HEK293 (cell line): ENCODE data around the gene ARHGAP24.

Experiments
- CTCF ChIA-PET: fragments of 350-600 bp; formaldehyde crosslinking; extraction: SDS; loops from one replicate; lab custom pipeline; 2021; ENCODE audit warnings: antibody characterized with exemption; lab: Yijun Ruan, JAX
- POLR2A ChIA-PET: fragments of 300-600 bp; formaldehyde crosslinking; extraction: SDS; loops from one replicate; lab custom pipeline; 2020; ENCODE audit warnings: antibody characterized with exemption, inconsistent platforms; lab: Yijun Ruan, JAX
- H3K27ac ChIP-seq: fragments of 200-500 bp; sonication (Bioruptor generic); 2 replicates; pipeline ENCODE4 v1.5.1; 2014; ENCODE audit warnings: low read depth, low read length, control low read depth, inconsistent platforms; ENCODE audit errors: extremely low read depth
- H3K36me3 ChIP-seq, 2 experiments: fragments of 200-500 bp in 1 of 2; sonication (Bioruptor generic) in 1 of 2; 1 replicate in 1 of 2; 2 replicates in 1 of 2; pipeline ENCODE4 v1.5.1; 2014 to 2017; ENCODE audit warnings: inconsistent platforms in 2 of 2, low read length in 2 of 2; ENCODE audit not compliant: control insufficient read depth in 2 of 2, insufficient read depth in 1 of 2
- H3K4me1 ChIP-seq: fragments of 200-500 bp; sonication (Bioruptor generic); 2 replicates; pipeline ENCODE4 v1.5.1; 2014; ENCODE audit warnings: mild to moderate bottlenecking, low read length, inconsistent platforms; ENCODE audit not compliant: control insufficient read depth, insufficient read depth
- H3K4me3 ChIP-seq: 2 replicates; pipeline ENCODE4 v1.5.1; 2011; ENCODE audit warnings: low read depth, mild to moderate bottlenecking, control low read depth, low read length, moderate library complexity
- H3K9me3 ChIP-seq: fragments of 200-500 bp; sonication (Bioruptor generic); 2 replicates; pipeline ENCODE4 v1.5.1; 2014; ENCODE audit warnings: low read depth, low read length, inconsistent platforms; ENCODE audit not compliant: control insufficient read depth, insufficient read depth
- BCL11A ChIP-seq: fragments of 450-650 bp; formaldehyde crosslinking; IDR thresholded peaks from 2 replicates; pipeline ENCODE4 v1.5.1; 2016; ENCODE audit warnings: low read depth, missing biosample characterization, missing genetic modification characterization
- GLI2 ChIP-seq: fragments of 450-650 bp; formaldehyde crosslinking; IDR thresholded peaks from 2 replicates; pipeline ENCODE4; 2017; ENCODE audit warnings: missing biosample characterization, missing genetic modification characterization, low read depth, borderline replicate concordance
- HOXA7 ChIP-seq: sonication (generic); formaldehyde crosslinking; IDR thresholded peaks from 2 replicates; pipeline ENCODE4 v1.8.1; 2022; ENCODE audit warnings: missing genetic modification reagents, borderline replicate concordance
- HOXD13 ChIP-seq: sonication (generic); formaldehyde crosslinking; IDR thresholded peaks from 2 replicates; pipeline ENCODE4 v1.8.0; 2022; ENCODE audit warnings: missing genetic modification reagents, borderline replicate concordance
- MEIS1 ChIP-seq: sonication (generic); formaldehyde crosslinking; IDR thresholded peaks from 2 replicates; pipeline ENCODE4 v1.8.1; 2022; ENCODE audit warnings: missing genetic modification reagents, mild to moderate bottlenecking, borderline replicate concordance
- PRDM1 ChIP-seq: fragments of 450-650 bp; formaldehyde crosslinking; IDR thresholded peaks from 2 replicates; pipeline ENCODE4; 2016; ENCODE audit warnings: missing biosample characterization, missing genetic modification characterization
- YY1 ChIP-seq: fragments of 450-650 bp; formaldehyde crosslinking; IDR thresholded peaks from 2 replicates; pipeline ENCODE4 v1.5.1; 2018; ENCODE audit warnings: missing biosample characterization, missing genetic modification characterization
- ZIC2 ChIP-seq: fragments of 450-650 bp; formaldehyde crosslinking; IDR thresholded peaks from 2 replicates; pipeline ENCODE4 v1.5.1; 2016; ENCODE audit warnings: missing biosample characterization, missing genetic modification characterization
- ZNF423 ChIP-seq: fragments of 450-650 bp; formaldehyde crosslinking; IDR thresholded peaks from 2 replicates; pipeline ENCODE4 v1.5.1; 2016; ENCODE audit warnings: missing biosample characterization, missing genetic modification characterization
- ZNF558 ChIP-seq: fragments of 450-650 bp; formaldehyde crosslinking; IDR thresholded peaks from 2 replicates; pipeline ENCODE4 v1.5.1; 2016; ENCODE audit warnings: missing biosample characterization, missing genetic modification characterization
- ZNF571 ChIP-seq: fragments of 450-650 bp; formaldehyde crosslinking; IDR thresholded peaks from 2 replicates; pipeline ENCODE4 v1.5.0; 2017; ENCODE audit warnings: missing biosample characterization, missing genetic modification characterization
- ZNF596 ChIP-seq: fragments of 450-650 bp; IDR thresholded peaks from 2 replicates; pipeline ENCODE4 v1.5.0; 2018; ENCODE audit warnings: missing biosample characterization, mild to moderate bottlenecking, missing genetic modification characterization, moderate library complexity
- ZNF664 ChIP-seq: fragments of 450-650 bp; formaldehyde crosslinking; IDR thresholded peaks from 2 replicates; pipeline ENCODE4 v1.5.1; 2016; ENCODE audit warnings: missing biosample characterization, missing genetic modification characterization
- TF ChIP-seq, protein P1 (sequence below): IDR thresholded peaks from 2 replicates; pipeline ENCODE4 v1.6.1; 2011; ENCODE audit warnings: mild to moderate bottlenecking, low read depth, low read length, borderline replicate concordance
- TF ChIP-seq, protein P2 (sequence below): fragments of 450-650 bp; formaldehyde crosslinking; IDR thresholded peaks from 2 replicates; pipeline ENCODE4 v1.5.1; 2016; ENCODE audit warnings: missing biosample characterization, missing genetic modification characterization, low read depth
- TF ChIP-seq, protein P3 (sequence below): fragments of 450-650 bp; formaldehyde crosslinking; IDR thresholded peaks from 2 replicates; pipeline ENCODE4 v1.5.1; 2016; ENCODE audit warnings: missing biosample characterization, missing genetic modification characterization
- TF ChIP-seq, protein P4 (sequence below): fragments of 450-650 bp; formaldehyde crosslinking; IDR thresholded peaks from 2 replicates; pipeline ENCODE4 v1.5.1; 2016; ENCODE audit warnings: missing biosample characterization, missing genetic modification characterization

Gene ARHGAP24

DNA sequence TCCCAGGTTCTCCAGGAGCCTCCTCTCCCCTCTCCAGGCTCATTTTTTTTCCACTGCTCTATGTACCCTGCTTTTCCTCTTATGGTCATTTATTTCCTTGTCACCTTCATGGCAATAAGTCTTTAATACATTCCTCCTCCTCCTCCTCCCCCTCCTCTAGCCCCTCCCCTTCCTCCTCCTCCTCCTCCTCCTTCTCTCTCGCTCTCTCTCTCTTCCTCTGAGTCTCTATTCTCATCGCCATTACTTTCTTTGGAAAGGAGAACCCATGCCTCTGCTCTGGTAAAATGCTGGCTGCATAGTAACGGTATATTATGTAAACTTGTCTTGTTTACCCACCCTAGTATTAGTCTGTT, 35.7 kb downstream of the ARHGAP24 start:
- no peaks in the 10 kb centered on the region for H3K9me3 ChIP-seq
- POLR2A ChIA-PET: no interaction called here

DNA sequence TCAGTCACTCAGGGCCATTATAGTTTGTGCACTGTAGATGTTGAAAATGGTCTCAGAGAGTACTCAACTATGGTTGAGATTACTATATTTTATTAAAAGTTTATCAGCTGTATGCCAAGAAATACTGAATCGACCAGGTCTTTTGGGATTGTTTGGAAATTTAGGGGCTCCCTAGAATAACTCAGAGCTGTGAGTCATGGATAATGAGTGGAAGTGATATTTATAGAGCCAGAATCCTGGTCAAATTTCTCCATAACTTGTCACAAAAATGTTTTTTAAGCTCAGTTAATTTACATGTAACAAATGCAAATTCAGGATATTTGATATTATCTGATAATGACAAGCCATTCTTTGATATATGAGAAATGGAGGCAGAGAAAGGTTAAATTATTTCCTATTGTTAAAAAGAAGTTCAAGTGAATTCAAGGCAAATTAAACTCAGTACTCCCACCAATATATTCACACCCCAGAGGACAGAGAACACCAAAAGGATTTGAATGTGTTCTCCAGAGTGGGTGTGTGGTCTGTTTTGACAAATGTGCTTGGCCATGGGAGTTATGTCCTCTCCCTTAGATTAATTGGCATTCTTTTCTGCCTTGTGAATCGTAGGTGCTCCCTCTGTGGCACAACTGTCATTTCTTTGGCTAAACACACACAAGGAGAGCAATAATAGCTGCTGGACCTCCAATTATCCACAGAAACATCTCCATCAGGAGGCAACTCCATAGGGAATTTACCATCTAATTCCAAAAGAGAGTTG, 37.7 kb downstream of the ARHGAP24 start:
- CTCF ChIA-PET: no interaction called here
- H3K27ac ChIP-seq: no peak overlapping the region
- no peaks in the 10 kb centered on the region for H3K4me1 ChIP-seq
- H3K36me3 ChIP-seq: no peaks in the 10 kb centered on the region
- H3K9me3 ChIP-seq: no peaks in the 10 kb centered on the region
- POLR2A ChIA-PET: no interaction called here
- TF ChIP-seq HOXA7 (CRISPR knock-in tag) (no peak), ZIC2 (tag by site-specific recombination) (peak; percentile 57)
- no peak overlapping the region for H3K4me3 ChIP-seq

More for the DNA sequence above, 35.7 kb downstream of the ARHGAP24 start:
- TF ChIP-seq, protein P1, sequence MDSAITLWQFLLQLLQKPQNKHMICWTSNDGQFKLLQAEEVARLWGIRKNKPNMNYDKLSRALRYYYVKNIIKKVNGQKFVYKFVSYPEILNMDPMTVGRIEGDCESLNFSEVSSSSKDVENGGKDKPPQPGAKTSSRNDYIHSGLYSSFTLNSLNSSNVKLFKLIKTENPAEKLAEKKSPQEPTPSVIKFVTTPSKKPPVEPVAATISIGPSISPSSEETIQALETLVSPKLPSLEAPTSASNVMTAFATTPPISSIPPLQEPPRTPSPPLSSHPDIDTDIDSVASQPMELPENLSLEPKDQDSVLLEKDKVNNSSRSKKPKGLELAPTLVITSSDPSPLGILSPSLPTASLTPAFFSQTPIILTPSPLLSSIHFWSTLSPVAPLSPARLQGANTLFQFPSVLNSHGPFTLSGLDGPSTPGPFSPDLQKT: no peak
- TF ChIP-seq ZNF664 (tag by site-specific recombination) (no peak), BCL11A (tag by site-specific recombination) (no peak), ZNF571 (no peak), ZNF596 (tag by site-specific recombination) (no peak)
- TF ChIP-seq, protein P2, sequence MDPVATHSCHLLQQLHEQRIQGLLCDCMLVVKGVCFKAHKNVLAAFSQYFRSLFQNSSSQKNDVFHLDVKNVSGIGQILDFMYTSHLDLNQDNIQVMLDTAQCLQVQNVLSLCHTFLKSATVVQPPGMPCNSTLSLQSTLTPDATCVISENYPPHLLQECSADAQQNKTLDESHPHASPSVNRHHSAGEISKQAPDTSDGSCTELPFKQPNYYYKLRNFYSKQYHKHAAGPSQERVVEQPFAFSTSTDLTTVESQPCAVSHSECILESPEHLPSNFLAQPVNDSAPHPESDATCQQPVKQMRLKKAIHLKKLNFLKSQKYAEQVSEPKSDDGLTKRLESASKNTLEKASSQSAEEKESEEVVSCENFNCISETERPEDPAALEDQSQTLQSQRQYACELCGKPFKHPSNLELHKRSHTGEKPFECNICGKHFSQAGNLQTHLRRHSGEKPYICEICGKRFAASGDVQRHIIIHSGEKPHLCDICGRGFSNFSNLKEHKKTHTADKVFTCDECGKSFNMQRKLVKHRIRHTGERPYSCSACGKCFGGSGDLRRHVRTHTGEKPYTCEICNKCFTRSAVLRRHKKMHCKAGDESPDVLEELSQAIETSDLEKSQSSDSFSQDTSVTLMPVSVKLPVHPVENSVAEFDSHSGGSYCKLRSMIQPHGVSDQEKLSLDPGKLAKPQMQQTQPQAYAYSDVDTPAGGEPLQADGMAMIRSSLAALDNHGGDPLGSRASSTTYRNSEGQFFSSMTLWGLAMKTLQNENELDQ (tag by site-specific recombination): no peak
- Histone ChIP-seq H3K4me1 (no peaks in the 10 kb centered on the region), H3K27ac (no peak overlapping the region), H3K4me3 (no peak overlapping the region), H3K36me3 (no peaks in the 10 kb centered on the region)
- CTCF ChIA-PET: no interaction called here

DNA sequence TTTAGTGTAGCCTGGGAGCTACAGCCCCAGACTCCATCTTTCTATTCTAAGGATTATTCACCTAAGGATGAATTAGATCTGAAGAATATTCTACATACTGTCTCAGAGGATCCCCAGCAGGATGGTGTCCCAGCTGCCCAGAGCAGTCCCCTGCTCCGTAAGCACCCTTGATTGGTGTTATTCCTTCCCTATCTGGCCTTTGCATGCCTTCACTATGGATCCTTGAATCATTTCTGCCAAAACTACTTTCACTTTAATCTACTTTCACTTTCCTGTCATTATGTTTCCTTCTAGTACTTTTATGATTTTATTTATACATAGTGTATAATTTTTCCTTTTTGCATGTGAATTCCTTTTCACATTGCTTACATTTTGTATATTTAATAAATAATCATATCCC, 39.2 kb downstream of the ARHGAP24 start:
- POLR2A ChIA-PET: no interaction called here

DNA sequence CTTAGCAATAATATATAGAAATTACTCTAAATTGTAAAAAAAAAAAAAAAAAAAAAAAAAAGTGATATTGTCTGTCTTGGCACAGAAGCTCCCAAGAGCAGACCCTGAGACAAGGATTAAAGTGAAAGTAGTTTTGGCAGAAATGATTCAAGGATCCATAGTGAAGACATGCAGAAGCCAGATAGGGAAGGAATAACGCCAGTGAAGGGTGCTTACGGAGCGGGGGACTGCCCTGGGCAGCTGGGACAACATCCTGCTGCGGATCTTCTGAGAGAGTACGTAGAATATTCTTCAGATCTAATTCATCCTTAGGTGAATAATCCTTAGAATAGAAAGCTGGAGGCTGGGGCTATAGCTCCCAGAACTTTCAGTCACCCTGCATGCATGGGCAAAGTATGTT, 39.8 kb downstream of the ARHGAP24 start:
- Histone ChIP-seq H3K36me3 (no peaks in the 10 kb centered on the region), H3K9me3 (no peaks in the 10 kb centered on the region), H3K4me1 (no peaks in the 10 kb centered on the region), H3K27ac (no peak overlapping the region), H3K4me3 (no peak overlapping the region)
- ChIA-PET POLR2A (interaction anchor here (0.6 kb wide), 1 partner anchor 28 kb away, joined by 3 read pairs; no protein-coding TSS in a partner anchor), CTCF (interaction anchor here (1.1 kb wide), 1 partner anchor 37 kb away, joined by 3 read pairs; no protein-coding TSS in a partner anchor)
- TF ChIP-seq MEIS1 (CRISPR knock-in tag): no peak
- TF ChIP-seq, protein P3, sequence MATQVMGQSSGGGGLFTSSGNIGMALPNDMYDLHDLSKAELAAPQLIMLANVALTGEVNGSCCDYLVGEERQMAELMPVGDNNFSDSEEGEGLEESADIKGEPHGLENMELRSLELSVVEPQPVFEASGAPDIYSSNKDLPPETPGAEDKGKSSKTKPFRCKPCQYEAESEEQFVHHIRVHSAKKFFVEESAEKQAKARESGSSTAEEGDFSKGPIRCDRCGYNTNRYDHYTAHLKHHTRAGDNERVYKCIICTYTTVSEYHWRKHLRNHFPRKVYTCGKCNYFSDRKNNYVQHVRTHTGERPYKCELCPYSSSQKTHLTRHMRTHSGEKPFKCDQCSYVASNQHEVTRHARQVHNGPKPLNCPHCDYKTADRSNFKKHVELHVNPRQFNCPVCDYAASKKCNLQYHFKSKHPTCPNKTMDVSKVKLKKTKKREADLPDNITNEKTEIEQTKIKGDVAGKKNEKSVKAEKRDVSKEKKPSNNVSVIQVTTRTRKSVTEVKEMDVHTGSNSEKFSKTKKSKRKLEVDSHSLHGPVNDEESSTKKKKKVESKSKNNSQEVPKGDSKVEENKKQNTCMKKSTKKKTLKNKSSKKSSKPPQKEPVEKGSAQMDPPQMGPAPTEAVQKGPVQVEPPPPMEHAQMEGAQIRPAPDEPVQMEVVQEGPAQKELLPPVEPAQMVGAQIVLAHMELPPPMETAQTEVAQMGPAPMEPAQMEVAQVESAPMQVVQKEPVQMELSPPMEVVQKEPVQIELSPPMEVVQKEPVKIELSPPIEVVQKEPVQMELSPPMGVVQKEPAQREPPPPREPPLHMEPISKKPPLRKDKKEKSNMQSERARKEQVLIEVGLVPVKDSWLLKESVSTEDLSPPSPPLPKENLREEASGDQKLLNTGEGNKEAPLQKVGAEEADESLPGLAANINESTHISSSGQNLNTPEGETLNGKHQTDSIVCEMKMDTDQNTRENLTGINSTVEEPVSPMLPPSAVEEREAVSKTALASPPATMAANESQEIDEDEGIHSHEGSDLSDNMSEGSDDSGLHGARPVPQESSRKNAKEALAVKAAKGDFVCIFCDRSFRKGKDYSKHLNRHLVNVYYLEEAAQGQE (tag by site-specific recombination): no peak
- no peak for TF ChIP-seq GLI2 (tag by site-specific recombination)
- no peak for TF ChIP-seq YY1 (tag by site-specific recombination)

More for the DNA sequence above, 39.2 kb downstream of the ARHGAP24 start:
- H3K4me1 ChIP-seq: no peaks in the 10 kb centered on the region
- CTCF ChIA-PET: no interaction called here
- H3K36me3 ChIP-seq: no peaks in the 10 kb centered on the region
- no peak overlapping the region for H3K27ac ChIP-seq
- H3K9me3 ChIP-seq: no peaks in the 10 kb centered on the region
- H3K4me3 ChIP-seq: no peak overlapping the region
- TF ChIP-seq HOXD13 (CRISPR knock-in tag) (no peak), ZNF558 (tag by site-specific recombination) (no peak), ZNF423 (no peak), PRDM1 (tag by site-specific recombination) (0 out of 2 replicates have a peak, but pooled peaks have one; percentile 24)
- TF ChIP-seq, protein P4, sequence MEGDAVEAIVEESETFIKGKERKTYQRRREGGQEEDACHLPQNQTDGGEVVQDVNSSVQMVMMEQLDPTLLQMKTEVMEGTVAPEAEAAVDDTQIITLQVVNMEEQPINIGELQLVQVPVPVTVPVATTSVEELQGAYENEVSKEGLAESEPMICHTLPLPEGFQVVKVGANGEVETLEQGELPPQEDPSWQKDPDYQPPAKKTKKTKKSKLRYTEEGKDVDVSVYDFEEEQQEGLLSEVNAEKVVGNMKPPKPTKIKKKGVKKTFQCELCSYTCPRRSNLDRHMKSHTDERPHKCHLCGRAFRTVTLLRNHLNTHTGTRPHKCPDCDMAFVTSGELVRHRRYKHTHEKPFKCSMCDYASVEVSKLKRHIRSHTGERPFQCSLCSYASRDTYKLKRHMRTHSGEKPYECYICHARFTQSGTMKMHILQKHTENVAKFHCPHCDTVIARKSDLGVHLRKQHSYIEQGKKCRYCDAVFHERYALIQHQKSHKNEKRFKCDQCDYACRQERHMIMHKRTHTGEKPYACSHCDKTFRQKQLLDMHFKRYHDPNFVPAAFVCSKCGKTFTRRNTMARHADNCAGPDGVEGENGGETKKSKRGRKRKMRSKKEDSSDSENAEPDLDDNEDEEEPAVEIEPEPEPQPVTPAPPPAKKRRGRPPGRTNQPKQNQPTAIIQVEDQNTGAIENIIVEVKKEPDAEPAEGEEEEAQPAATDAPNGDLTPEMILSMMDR (tag by site-specific recombination): no peak
